IMR-90 (cell line): ENCODE data around the gene ANKRD13D.

Source experiments
- CEBPB ChIP-seq: IDR thresholded peaks from 2 replicates; pipeline ENCODE4 v1.6.1; 2012; ENCODE audit warnings: low read depth, low read length, improper control_type of control experiment
- CTCF ChIP-seq: conservative IDR thresholded peaks from 2 replicates; pipeline ENCODE4 v1.5.1; 2012; ENCODE audit warnings: mild to moderate bottlenecking, low read depth, low read length, improper control_type of control experiment
- FOS ChIP-seq: fragments of 150-350 bp; IDR thresholded peaks from 2 replicates; pipeline ENCODE4 v1.6.1; 2016; ENCODE audit warnings: low read depth, low read length
- MAFK ChIP-seq: IDR thresholded peaks from 2 replicates; pipeline ENCODE4 v1.6.1; 2012; ENCODE audit warnings: low read depth, low read length, improper control_type of control experiment
- RAD21 ChIP-seq: IDR thresholded peaks from 2 replicates; pipeline ENCODE4 v1.6.1; 2012; ENCODE audit warnings: low read length, improper control_type of control experiment

- TF ChIP-seq FOS (no peak), CTCF (no peak), RAD21 (no peak), MAFK (no peak), CEBPB (no peak)
Observed at GRCh38 chr11:67300256-67300755, 11.2 kb downstream of the ANKRD13D start.
